IMR-90 (cell line): ENCODE results near the gene TMEM204. TPM values are rescaled to one million over a fixed set of nuclear protein-coding genes. Genes with fewer than 3 reads are reported as not detected.

Experiments
- ATAC-seq: fragments of 200-7000 bp; cut with Tn5 transposase; 2 replicates; pipeline ENCODE4 v1.9.1; 2020; ENCODE audit warnings: low read depth, mild to moderate bottlenecking, moderate library complexity
- BruUV-seq: library from RNA; stranded (reverse); fragments of 400-500 nt; replicated peaks from 2 replicates; lab custom pipeline; 2021; lab: Mats Ljungman, UMichigan
- CTCF ChIA-PET: fragments of 300-600 bp; formaldehyde crosslinking; extraction: SDS; loops from one replicate; lab custom pipeline; 2021; ENCODE audit warnings: antibody characterized with exemption; lab: Yijun Ruan, JAX
- POLR2A ChIA-PET: fragments of 300-600 bp; sonication (Branson Sonifier 250); formaldehyde crosslinking; loops from one replicate; lab custom pipeline; 2022; ENCODE audit warnings: antibody characterized with exemption; ENCODE audit not compliant: unreplicated experiment; lab: Charles Lee
- DNase-seq: peaks from one replicate; pipeline ENCODE4 v3.0.0; 2013
- H2AFZ ChIP-seq: replicated peaks from 2 replicates; pipeline ENCODE3; 2013; ENCODE audit warnings: low read length, mild to moderate bottlenecking; ENCODE audit not compliant: poor library complexity
- H2AK5ac ChIP-seq: 2 replicates; pipeline ENCODE4 v1.6.1; 2013; ENCODE audit warnings: low read depth, low read length, inconsistent platforms
- H2AK9ac ChIP-seq: replicated peaks from 2 replicates; pipeline ENCODE3; 2013; ENCODE audit warnings: mild to moderate bottlenecking, low read depth, low read length, moderate library complexity; ENCODE audit not compliant: poor library complexity
- H2BK120ac ChIP-seq: 2 replicates; pipeline ENCODE4 v1.6.1; 2013; ENCODE audit warnings: low read depth, low read length, inconsistent platforms
- H2BK15ac ChIP-seq: 3 replicates; pipeline ENCODE4 v1.6.1; 2013; ENCODE audit warnings: low read depth, low read length, inconsistent platforms
- H2BK20ac ChIP-seq: 2 replicates; pipeline ENCODE4 v1.6.1; 2013; ENCODE audit warnings: low read depth, mild to moderate bottlenecking, inconsistent platforms, low read length, moderate library complexity
- H2BK5ac ChIP-seq: 2 replicates; pipeline ENCODE4 v1.6.1; 2013; ENCODE audit warnings: mild to moderate bottlenecking, low read depth, low read length, inconsistent platforms; ENCODE audit not compliant: poor library complexity, severe bottlenecking
- H3K14ac ChIP-seq: replicated peaks from 2 replicates; pipeline ENCODE4 v1.6.1; 2013; ENCODE audit warnings: low read depth, low read length, inconsistent platforms
- H3K18ac ChIP-seq: 2 replicates; pipeline ENCODE4 v1.6.1; 2013; ENCODE audit warnings: low read depth, low read length, control low read depth
- H3K23ac ChIP-seq: 2 replicates; pipeline ENCODE4 v1.6.1; 2013; ENCODE audit warnings: low read depth, low read length, inconsistent platforms
- H3K27ac ChIP-seq: 2 replicates; pipeline ENCODE4 v1.5.1; 2013; ENCODE audit warnings: mild to moderate bottlenecking, control low read depth, low read length; ENCODE audit not compliant: insufficient read depth
- H3K27me3 ChIP-seq: 2 replicates; pipeline ENCODE4 v1.6.1; 2013; ENCODE audit warnings: low read length; ENCODE audit not compliant: control insufficient read depth, insufficient read depth
- H3K36me3 ChIP-seq: 2 replicates; pipeline ENCODE4 v1.6.1; 2013; ENCODE audit warnings: low read length, mixed read lengths; ENCODE audit not compliant: control insufficient read depth, insufficient read depth
- H3K4ac ChIP-seq: 2 replicates; pipeline ENCODE4 v1.6.1; 2013; ENCODE audit warnings: low read depth, low read length, inconsistent platforms
- H3K4me1 ChIP-seq: 2 replicates; pipeline ENCODE4 v1.6.1; 2013; ENCODE audit warnings: low read length, mixed read lengths; ENCODE audit not compliant: control insufficient read depth, insufficient read depth
- H3K4me2 ChIP-seq: 2 replicates; pipeline ENCODE4 v1.6.1; 2013; ENCODE audit warnings: low read depth, mild to moderate bottlenecking, control low read depth, low read length, moderate library complexity
- H3K4me3 ChIP-seq: 2 replicates; pipeline ENCODE4 v1.5.1; 2013; ENCODE audit warnings: low read depth, mild to moderate bottlenecking, control low read depth, low read length, moderate library complexity; ENCODE audit not compliant: insufficient read depth
- H3K56ac ChIP-seq: 2 replicates; pipeline ENCODE4 v1.6.1; 2013; ENCODE audit warnings: low read length, inconsistent platforms; ENCODE audit not compliant: insufficient read depth; ENCODE audit errors: extremely low read depth
- H3K79me1 ChIP-seq, 2 experiments: 2 replicates each; pipeline ENCODE4 v1.6.1; 2013; ENCODE audit warnings: low read length in 2 of 2, inconsistent platforms in 1 of 2, low read depth in 1 of 2
- H3K9ac ChIP-seq: 2 replicates; pipeline ENCODE4 v1.6.1; 2013; ENCODE audit warnings: low read depth, low read length, control low read depth
- H3K9me1 ChIP-seq: 2 replicates; pipeline ENCODE4 v1.6.1; 2013; ENCODE audit warnings: low read length, inconsistent platforms; ENCODE audit not compliant: insufficient read depth
- H3K9me3 ChIP-seq: 2 replicates; pipeline ENCODE4 v1.6.1; 2013; ENCODE audit warnings: low read length; ENCODE audit not compliant: control insufficient read depth, insufficient read depth
- H4K20me1 ChIP-seq: 2 replicates; pipeline ENCODE4 v1.6.1; 2013; ENCODE audit warnings: low read length, inconsistent platforms; ENCODE audit not compliant: insufficient read depth
- H4K5ac ChIP-seq: 2 replicates; pipeline ENCODE4 v1.6.1; 2013; ENCODE audit warnings: mild to moderate bottlenecking, low read depth, low read length, control low read depth
- H4K8ac ChIP-seq, 2 experiments: 2 replicates each; pipeline ENCODE4 v1.6.1; 2013; ENCODE audit warnings: low read depth in 2 of 2, low read length in 2 of 2, control low read depth in 1 of 2, inconsistent platforms in 1 of 2
- H4K91ac ChIP-seq: 2 replicates; pipeline ENCODE4 v1.6.1; 2013; ENCODE audit warnings: low read depth, low read length, inconsistent platforms; ENCODE audit not compliant: insufficient read depth
- BHLHE40 ChIP-seq: fragments of 150-350 bp; IDR thresholded peaks from 2 replicates; pipeline ENCODE4 v1.6.1; 2016; ENCODE audit warnings: mild to moderate bottlenecking, low read depth, low read length
- CEBPB ChIP-seq: IDR thresholded peaks from 2 replicates; pipeline ENCODE4 v1.6.1; 2012; ENCODE audit warnings: low read depth, low read length, improper control_type of control experiment
- CHD1 ChIP-seq: IDR thresholded peaks from 2 replicates; pipeline ENCODE4 v1.6.1; 2012; ENCODE audit warnings: low read depth, low read length, improper control_type of control experiment
- MAZ ChIP-seq: IDR thresholded peaks from 2 replicates; pipeline ENCODE4 v1.6.1; 2012; ENCODE audit warnings: low read depth, mild to moderate bottlenecking, low read length, improper control_type of control experiment, moderate library complexity, borderline replicate concordance
- MXI1 ChIP-seq: IDR thresholded peaks from 2 replicates; pipeline ENCODE4 v1.6.1; 2012; ENCODE audit warnings: low read depth, mild to moderate bottlenecking, low read length, moderate library complexity, borderline replicate concordance
- NFE2L2 ChIP-seq: fragments of 150-350 bp; IDR thresholded peaks from 2 replicates; pipeline ENCODE4 v1.6.1; 2016; ENCODE audit warnings: low read depth, mild to moderate bottlenecking, low read length
- RFX5 ChIP-seq: IDR thresholded peaks from 2 replicates; pipeline ENCODE4 v1.8.0; 2012; ENCODE audit warnings: low read depth, mild to moderate bottlenecking, low read length, moderate library complexity
- USF2 ChIP-seq: fragments of 150-350 bp; IDR thresholded peaks from 2 replicates; pipeline ENCODE4 v1.6.1; 2017; ENCODE audit warnings: mild to moderate bottlenecking, antibody characterized with exemption, low read length, low read depth
- WGBS, 2 experiments: methylation state at CpG; one replicate each; pipeline versions ENCODE4 v1.1.5 to v1.1.7; 2013; ENCODE audit warnings: missing lambda C conversion rate in 2 of 2; ENCODE audit not compliant: insufficient read length in 1 of 2; ENCODE audit errors: extremely low coverage in 2 of 2; 5-methylcytosine and 5-hydroxymethylcytosine counted together
- dilution Hi-C: fragments of 300-500 bp; cut with HindIII; formaldehyde crosslinking; loops from one replicate; pipeline ENCODE4 v1.14.3; 2018; ENCODE audit warnings: low sequenced_read_pairs; ENCODE audit not compliant: unreplicated experiment
- in situ Hi-C: fragments of 300-500 bp; cut with MboI; formaldehyde crosslinking; loops from 3 replicates; pipeline ENCODE4 v1.14.3; 2019; ENCODE audit warnings: low sequenced_read_pairs, inconsistent platforms, mixed read lengths
- intact Hi-C: fragments of 100-400 bp; cut with micrococcal nuclease; formaldehyde crosslinking; loops from 2 replicates; pipeline ENCODE4 v1.10.0; 2022
- polyA plus RNA-seq, 3 experiments: library from polyadenylated mRNA; depleted of rRNA; stranded (reverse); fragments of >200 nt; gene quantifications; 2 replicates each; pipeline ENCODE4 v1.2.3, GENCODE V29; 2012; ENCODE audit warnings: low replicate concordance in 1 of 3
- total RNA-seq: library from RNA; depleted of rRNA; stranded (reverse); fragments of >200 nt; gene quantifications from 2 replicates; pipeline ENCODE4 v1.2.3, GENCODE V29; 2012
- TF ChIP-seq, protein P1 (sequence below): conservative IDR thresholded peaks from 2 replicates; pipeline ENCODE4 v1.5.1; 2012; ENCODE audit warnings: mild to moderate bottlenecking, low read depth, low read length, improper control_type of control experiment

Gene TMEM204
- total and polyA plus RNA-seq, 2 of the 4 experiments (the other 2 are of a cell fraction): 7.0 to 12.3 TPM

- WGBS, 2 experiments: 77% methylated on average over 6 of the region's 24 CpGs; no CpG with 5 or more reads in 1 of the 2 experiments
- no peak overlapping the region for H3K56ac ChIP-seq
- no peaks in the 10 kb centered on the region for H4K20me1 ChIP-seq
- CTCF ChIA-PET: no interaction called here
- peaks cover 4% of the 10 kb centered on the region for H3K4me1 ChIP-seq
- H3K4me3 ChIP-seq: no peak overlapping the region
- no peak overlapping the region for H4K8ac ChIP-seq
- H2BK5ac ChIP-seq: no peak overlapping the region
- no peaks in the 10 kb centered on the region for H3K36me3 ChIP-seq
- no peak overlapping the region for H2BK120ac ChIP-seq
- H3K4ac ChIP-seq: no peak overlapping the region
- no peak for DNase-seq
- no peak overlapping the region for H3K9ac ChIP-seq
- TF ChIP-seq, protein P1, sequence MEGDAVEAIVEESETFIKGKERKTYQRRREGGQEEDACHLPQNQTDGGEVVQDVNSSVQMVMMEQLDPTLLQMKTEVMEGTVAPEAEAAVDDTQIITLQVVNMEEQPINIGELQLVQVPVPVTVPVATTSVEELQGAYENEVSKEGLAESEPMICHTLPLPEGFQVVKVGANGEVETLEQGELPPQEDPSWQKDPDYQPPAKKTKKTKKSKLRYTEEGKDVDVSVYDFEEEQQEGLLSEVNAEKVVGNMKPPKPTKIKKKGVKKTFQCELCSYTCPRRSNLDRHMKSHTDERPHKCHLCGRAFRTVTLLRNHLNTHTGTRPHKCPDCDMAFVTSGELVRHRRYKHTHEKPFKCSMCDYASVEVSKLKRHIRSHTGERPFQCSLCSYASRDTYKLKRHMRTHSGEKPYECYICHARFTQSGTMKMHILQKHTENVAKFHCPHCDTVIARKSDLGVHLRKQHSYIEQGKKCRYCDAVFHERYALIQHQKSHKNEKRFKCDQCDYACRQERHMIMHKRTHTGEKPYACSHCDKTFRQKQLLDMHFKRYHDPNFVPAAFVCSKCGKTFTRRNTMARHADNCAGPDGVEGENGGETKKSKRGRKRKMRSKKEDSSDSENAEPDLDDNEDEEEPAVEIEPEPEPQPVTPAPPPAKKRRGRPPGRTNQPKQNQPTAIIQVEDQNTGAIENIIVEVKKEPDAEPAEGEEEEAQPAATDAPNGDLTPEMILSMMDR: no peak
- no peak for TF ChIP-seq RFX5
- TF ChIP-seq USF2: no peak
- no peak for TF ChIP-seq CHD1
- no peak for TF ChIP-seq MAZ
- TF ChIP-seq BHLHE40: no peak
- no peak for TF ChIP-seq CEBPB
- TF ChIP-seq MXI1: no peak
- no peak for TF ChIP-seq NFE2L2
- no peak overlapping the region for H4K5ac ChIP-seq
- POLR2A ChIA-PET: no interaction called here
- in situ Hi-C loops: no loop called here
- H3K9me3 ChIP-seq: no peaks in the 10 kb centered on the region
- H4K91ac ChIP-seq: no peak overlapping the region
- peaks cover 4% of the 10 kb centered on the region; the same call in 1 of the 2 replicates for H3K27me3 ChIP-seq
- H2AFZ ChIP-seq: no peak overlapping the region
- no peak overlapping the region for H2AK9ac ChIP-seq
- H2BK20ac ChIP-seq: no peak overlapping the region
- H3K9me1 ChIP-seq: peaks cover 7% of the 10 kb centered on the region
- ATAC-seq: no peak
- no peak overlapping the region for H3K18ac ChIP-seq
- BruUV-seq: no TSS peak
- intact Hi-C loops: no loop called here
- H3K14ac ChIP-seq: no peak overlapping the region
- no peak overlapping the region for H2BK15ac ChIP-seq
- no peak overlapping the region for H3K27ac ChIP-seq
- dilution Hi-C loops: no loop called here
- peaks cover 0 to 7% of the 10 kb centered on the region in 2 experiments; a peak in 2 of 4 replicates for H3K79me1 ChIP-seq
- H3K23ac ChIP-seq: no peak overlapping the region
- no peak overlapping the region for H3K4me2 ChIP-seq
- H2AK5ac ChIP-seq: no peak overlapping the region
Measured at GRCh38 chr16:1488054-1488601, 45.3 kb upstream of the TMEM204 start.
